Neural cell (in vitro differentiated cells): ENCODE measurements around the gene PIGQ. TPM values are rescaled to one million over a fixed set of nuclear protein-coding genes. Genes with fewer than 3 reads are reported as not detected.

Experiments used
- H2AFZ ChIP-seq: fragments of 200-600, 300-800 bp; sonication (generic), shearing (Covaris generic); 2 replicates; pipeline ENCODE4 v1.6.0; 2014; ENCODE audit warnings: low read depth, mild to moderate bottlenecking, antibody characterized with exemption, low read length, moderate library complexity
- H3F3A ChIP-seq: fragments of 200-600 bp; shearing (Covaris generic); 2 replicates; pipeline ENCODE4 v1.6.1; 2016; ENCODE audit warnings: mild to moderate bottlenecking, moderate library complexity, mixed read lengths, antibody characterized with exemption, low read length; ENCODE audit not compliant: insufficient read depth, poor library complexity, severe bottlenecking
- H3K27ac ChIP-seq: fragments of 200-600, 300-800 bp; sonication (generic), shearing (Covaris generic); 2 replicates; pipeline ENCODE4 v1.5.1; 2014; ENCODE audit warnings: mild to moderate bottlenecking, low read length, moderate library complexity
- H3K27me3 ChIP-seq: fragments of 300-800, 200-600 bp; sonication (generic), shearing (Covaris generic); 2 replicates; pipeline ENCODE4 v1.6.0; 2014; ENCODE audit warnings: mild to moderate bottlenecking, low read depth, low read length, moderate library complexity; ENCODE audit not compliant: insufficient read depth
- H3K36me3 ChIP-seq: fragments of 300-800, 200-600 bp; sonication (generic), shearing (Covaris generic); 2 replicates; pipeline ENCODE4 v1.5.1; 2014; ENCODE audit warnings: mild to moderate bottlenecking, antibody characterized with exemption, low read length, moderate library complexity; ENCODE audit not compliant: insufficient read depth
- H3K4me2 ChIP-seq: fragments of 300-800, 200-600 bp; sonication (generic), shearing (Covaris generic); 2 replicates; pipeline ENCODE4 v1.6.0; 2014; ENCODE audit warnings: mild to moderate bottlenecking, low read length
- H3K4me3 ChIP-seq: fragments of 300-800, 200-600 bp; sonication (generic), shearing (Covaris generic); 2 replicates; pipeline ENCODE4 v1.5.1; 2014; ENCODE audit warnings: mild to moderate bottlenecking, low read length, moderate library complexity
- H3K79me2 ChIP-seq: fragments of 200-600 bp; shearing (Covaris generic); replicated peaks from 2 replicates; pipeline ENCODE4 v1.6.0; 2014; ENCODE audit warnings: mild to moderate bottlenecking, low read length, moderate library complexity; ENCODE audit not compliant: insufficient read depth
- H3K9ac ChIP-seq: fragments of 300-800, 200-600 bp; sonication (generic), shearing (Covaris generic); 2 replicates; pipeline ENCODE4 v1.6.1; 2016; ENCODE audit warnings: mild to moderate bottlenecking, low read length, mixed read lengths
- H3K9me2 ChIP-seq: fragments of 200-600 bp; shearing (Covaris generic); 2 replicates; pipeline ENCODE4 v1.6.1; 2016; ENCODE audit warnings: mild to moderate bottlenecking, low read length, mixed read lengths; ENCODE audit not compliant: insufficient read depth
- H3K9me3 ChIP-seq: fragments of 200-600, 300-800 bp; sonication (generic), shearing (Covaris generic); 2 replicates; pipeline ENCODE4 v1.6.1; 2016; ENCODE audit warnings: mild to moderate bottlenecking, mixed run types, low read length, moderate library complexity, mixed read lengths
- H4K20me1 ChIP-seq: fragments of 200-600 bp; shearing (Covaris generic); 2 replicates; pipeline ENCODE4 v1.6.1; 2016; ENCODE audit warnings: mild to moderate bottlenecking, mixed run types; ENCODE audit not compliant: insufficient read depth
- EP300 ChIP-seq: fragments of 450-650 bp; conservative IDR thresholded peaks from 2 replicates; pipeline ENCODE4 v1.6.1; 2014; ENCODE audit warnings: antibody characterized with exemption, mild to moderate bottlenecking, moderate library complexity; ENCODE audit not compliant: poor library complexity, severe bottlenecking
- EZH2 ChIP-seq: fragments of 200-600, 300-800 bp; shearing (Covaris generic), sonication (generic); IDR thresholded peaks from 2 replicates; pipeline ENCODE4 v1.6.1; 2014; ENCODE audit warnings: antibody characterized with exemption, low read length, borderline replicate concordance, mild to moderate bottlenecking; ENCODE audit not compliant: insufficient read depth, poor library complexity, severe bottlenecking
- MXI1 ChIP-seq: fragments of 450-650 bp; conservative IDR thresholded peaks from 2 replicates; pipeline ENCODE4 v1.6.1; 2014; ENCODE audit warnings: antibody characterized with exemption, mild to moderate bottlenecking; ENCODE audit not compliant: poor library complexity, severe bottlenecking
- POLR2AphosphoS5 ChIP-seq: IDR thresholded peaks from 2 replicates; pipeline ENCODE4 v1.6.1; 2012
- RAD21 ChIP-seq: fragments of 450-650 bp; conservative IDR thresholded peaks from 2 replicates; pipeline ENCODE4 v1.6.1; 2014; ENCODE audit warnings: antibody characterized with exemption, mild to moderate bottlenecking, moderate library complexity
- REST ChIP-seq: IDR thresholded peaks from 2 replicates; pipeline ENCODE4 v1.6.1; 2012; ENCODE audit warnings: borderline replicate concordance
- SMC3 ChIP-seq: fragments of 450-650 bp; conservative IDR thresholded peaks from 2 replicates; pipeline ENCODE4 v1.6.1; 2014; ENCODE audit warnings: antibody characterized with exemption, mild to moderate bottlenecking, moderate library complexity; ENCODE audit not compliant: poor library complexity
- TAF1 ChIP-seq: IDR thresholded peaks from 2 replicates; pipeline ENCODE4 v1.6.1; 2012; ENCODE audit warnings: low read depth
- polyA plus RNA-seq: library from polyadenylated mRNA; depleted of rRNA; stranded (reverse); fragments of >200 nt; gene quantifications from 2 replicates; pipeline ENCODE4 v1.2.3, GENCODE V29; 2014
- TF ChIP-seq, protein P1 (sequence below): fragments of 450-650 bp; IDR thresholded peaks from 2 replicates; pipeline ENCODE4 v1.5.1; 2014; ENCODE audit warnings: antibody characterized with exemption, mild to moderate bottlenecking, moderate library complexity; ENCODE audit not compliant: poor library complexity, severe bottlenecking

The PIGQ gene
- polyA plus RNA-seq, 1 donor from 2014 or later, result 69.2 TPM

DNA sequence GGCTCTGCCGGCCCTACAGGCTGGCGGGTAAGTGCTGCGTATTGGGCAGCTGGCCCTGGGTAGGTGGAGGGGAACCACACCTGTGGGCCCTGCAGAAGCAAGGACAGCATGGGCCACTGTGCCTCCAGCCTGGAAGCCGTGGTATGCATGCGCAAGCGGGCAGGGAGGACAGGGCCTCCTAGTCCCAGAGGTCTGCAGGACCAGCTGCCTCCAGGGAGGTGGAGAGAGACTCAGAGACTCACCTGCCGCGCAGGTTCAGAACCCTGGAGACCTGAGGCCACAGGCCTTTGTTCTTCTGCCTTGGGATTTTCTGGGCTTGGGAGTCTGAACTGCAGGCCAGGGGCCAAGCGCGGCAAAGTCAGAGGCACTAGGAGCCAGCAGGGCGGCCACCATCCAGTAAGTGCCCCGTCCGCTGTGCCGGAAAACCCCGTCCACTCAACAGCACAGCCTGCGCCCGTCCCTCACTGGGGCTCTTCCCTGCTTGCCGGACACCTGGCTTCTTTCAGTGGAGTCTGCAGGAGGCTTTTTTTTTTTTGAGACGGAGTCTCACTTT lies 11.3 kb downstream of the PIGQ start:
- no peaks in the 10 kb centered on the region for H3K36me3 ChIP-seq
- H3K9me3 ChIP-seq, result no peaks in the 10 kb centered on the region
- no peaks in the 10 kb centered on the region for H3K27me3 ChIP-seq
- H2AFZ ChIP-seq, result no peak overlapping the region
- no peak overlapping the region for H3K4me3 ChIP-seq
- H3K9ac ChIP-seq, result no peak overlapping the region
- H3K27ac ChIP-seq, result no peak overlapping the region
- no peaks in the 10 kb centered on the region for H4K20me1 ChIP-seq
- H3K4me2 ChIP-seq, result no peak overlapping the region
- TF ChIP-seq EP300, result no peak
- no peaks in the 10 kb centered on the region for H3K9me2 ChIP-seq
- H3K79me2 ChIP-seq, result no peaks in the 10 kb centered on the region
- no peaks in the 10 kb centered on the region for H3F3A ChIP-seq

GRCh38 chr16:582218-582613 lies 12.4 kb downstream of the PIGQ start:
- no peaks in the 10 kb centered on the region for H4K20me1 ChIP-seq
- no peaks in the 10 kb centered on the region for H3K36me3 ChIP-seq
- no peaks in the 10 kb centered on the region for H3K79me2 ChIP-seq
- no peaks in the 10 kb centered on the region for H3F3A ChIP-seq
- H3K27ac ChIP-seq, result no peak overlapping the region
- no peak overlapping the region for H2AFZ ChIP-seq
- no peak overlapping the region for H3K9ac ChIP-seq
- H3K9me3 ChIP-seq, result no peaks in the 10 kb centered on the region
- H3K4me3 ChIP-seq, result no peak overlapping the region
- no peak overlapping the region for H3K4me2 ChIP-seq
- no peak for TF ChIP-seq EZH2
- TF ChIP-seq REST, result no peak
- TF ChIP-seq, protein P1, sequence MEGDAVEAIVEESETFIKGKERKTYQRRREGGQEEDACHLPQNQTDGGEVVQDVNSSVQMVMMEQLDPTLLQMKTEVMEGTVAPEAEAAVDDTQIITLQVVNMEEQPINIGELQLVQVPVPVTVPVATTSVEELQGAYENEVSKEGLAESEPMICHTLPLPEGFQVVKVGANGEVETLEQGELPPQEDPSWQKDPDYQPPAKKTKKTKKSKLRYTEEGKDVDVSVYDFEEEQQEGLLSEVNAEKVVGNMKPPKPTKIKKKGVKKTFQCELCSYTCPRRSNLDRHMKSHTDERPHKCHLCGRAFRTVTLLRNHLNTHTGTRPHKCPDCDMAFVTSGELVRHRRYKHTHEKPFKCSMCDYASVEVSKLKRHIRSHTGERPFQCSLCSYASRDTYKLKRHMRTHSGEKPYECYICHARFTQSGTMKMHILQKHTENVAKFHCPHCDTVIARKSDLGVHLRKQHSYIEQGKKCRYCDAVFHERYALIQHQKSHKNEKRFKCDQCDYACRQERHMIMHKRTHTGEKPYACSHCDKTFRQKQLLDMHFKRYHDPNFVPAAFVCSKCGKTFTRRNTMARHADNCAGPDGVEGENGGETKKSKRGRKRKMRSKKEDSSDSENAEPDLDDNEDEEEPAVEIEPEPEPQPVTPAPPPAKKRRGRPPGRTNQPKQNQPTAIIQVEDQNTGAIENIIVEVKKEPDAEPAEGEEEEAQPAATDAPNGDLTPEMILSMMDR, result no peak
- TF ChIP-seq RAD21, result no peak
- no peak for TF ChIP-seq EP300
- H3K9me2 ChIP-seq, result no peaks in the 10 kb centered on the region
- H3K27me3 ChIP-seq, result no peaks in the 10 kb centered on the region

GRCh38 chr16:582614-583331 lies 13.0 kb downstream of the PIGQ start:
- Histone ChIP-seq H3K4me3 (no peak overlapping the region), H3K79me2 (no peaks in the 10 kb centered on the region), H3K27ac (no peak overlapping the region), H3K36me3 (no peaks in the 10 kb centered on the region), H4K20me1 (no peaks in the 10 kb centered on the region), H3K9me2 (no peaks in the 10 kb centered on the region), H3K9ac (no peak overlapping the region), H3F3A (no peaks in the 10 kb centered on the region), H3K27me3 (no peaks in the 10 kb centered on the region), H3K9me3 (no peaks in the 10 kb centered on the region), H3K4me2 (no peak overlapping the region), H2AFZ (no peak overlapping the region)
- TF ChIP-seq MXI1 (no peak), TAF1 (no peak), RAD21 (no peak), EP300 (no peak), SMC3 (no peak), POLR2AphosphoS5 (no peak), REST (no peak), EZH2 (no peak)
- TF ChIP-seq, protein P1, result no peak
